HPDE6-E6E7 (cell line): Measurements from ENCODE around the gene FAT1.

Source experiments
- DNase-seq: peaks from one replicate; pipeline ENCODE4 v3.0.0; 2011; ENCODE audit warnings: missing footprints; ENCODE audit errors: extremely low spot score

The FAT1 gene

GRCh38 chr4:186755550-186756519, 32.2 kb upstream of the FAT1 start:
- DNase-seq: no peak

DNA sequence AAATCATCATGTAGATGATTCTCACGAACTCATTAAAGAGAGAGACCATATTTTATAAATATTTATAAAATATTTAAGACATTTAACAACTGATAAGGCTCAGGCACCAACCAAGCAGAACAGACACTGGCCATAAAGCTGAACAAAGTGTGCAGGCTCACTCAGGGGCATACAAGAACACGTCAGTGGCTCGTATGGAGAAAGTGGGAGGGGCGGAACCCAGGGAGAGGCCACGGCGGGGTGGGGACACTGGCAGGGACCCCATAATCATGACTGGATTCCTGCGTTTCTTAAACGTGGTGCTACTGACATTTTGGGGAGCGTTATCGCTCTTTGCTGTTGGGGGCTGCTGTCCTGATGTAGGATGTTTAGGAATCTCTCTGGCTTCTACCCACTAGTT, 31.3 kb upstream of the FAT1 start:
- no peak for DNase-seq

DNA sequence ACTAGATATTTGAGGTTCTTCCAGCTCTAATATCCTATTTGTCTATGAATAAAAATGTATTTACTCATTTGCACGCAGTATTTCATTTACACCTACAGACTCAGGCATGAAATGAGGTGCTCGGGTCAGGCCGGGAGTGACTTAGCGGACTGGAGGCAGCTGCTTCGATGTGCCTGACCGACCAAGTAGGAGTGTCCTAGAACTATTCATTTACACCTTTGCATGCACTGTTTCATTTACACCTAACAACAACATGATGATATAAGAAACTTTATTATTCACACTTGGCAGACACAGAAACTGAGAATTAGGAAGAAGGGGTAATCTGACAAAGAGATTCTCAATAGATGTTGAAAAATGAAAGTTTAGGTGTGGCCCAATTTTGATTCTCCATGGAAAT, 28.7 kb upstream of the FAT1 start:
- no peak for DNase-seq

GRCh38 chr4:186749611-186750281, 26.1 kb upstream of the FAT1 start:
- DNase-seq: no peak

- no peak for DNase-seq
These were observed 22.9 kb upstream of the FAT1 start for GRCh38 chr4:186746581-186746980.

DNA sequence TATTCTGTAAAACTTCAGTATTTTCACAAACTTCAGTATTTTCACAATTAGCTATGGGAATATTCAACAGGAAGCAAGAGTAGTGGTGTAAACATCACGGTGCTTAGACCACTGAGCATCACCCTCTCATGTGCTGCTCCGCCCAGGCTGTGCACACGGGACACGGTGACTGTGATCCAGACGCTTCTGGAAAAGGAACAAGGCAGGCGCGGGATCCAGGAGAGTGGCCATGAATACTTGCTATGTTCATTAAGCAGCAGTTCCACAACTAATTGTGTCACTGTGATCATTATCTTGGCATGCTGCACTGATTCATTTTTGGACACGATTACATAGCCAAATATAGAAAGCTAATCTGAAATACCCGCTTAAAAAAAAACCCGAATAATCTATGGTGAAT, 19.6 kb upstream of the FAT1 start:
- no peak for DNase-seq

GRCh38 chr4:186740822-186741221, 17.2 kb upstream of the FAT1 start:
- no peak for DNase-seq

GRCh38 chr4:186739802-186740434, 16.3 kb upstream of the FAT1 start:
- no peak for DNase-seq

DNA sequence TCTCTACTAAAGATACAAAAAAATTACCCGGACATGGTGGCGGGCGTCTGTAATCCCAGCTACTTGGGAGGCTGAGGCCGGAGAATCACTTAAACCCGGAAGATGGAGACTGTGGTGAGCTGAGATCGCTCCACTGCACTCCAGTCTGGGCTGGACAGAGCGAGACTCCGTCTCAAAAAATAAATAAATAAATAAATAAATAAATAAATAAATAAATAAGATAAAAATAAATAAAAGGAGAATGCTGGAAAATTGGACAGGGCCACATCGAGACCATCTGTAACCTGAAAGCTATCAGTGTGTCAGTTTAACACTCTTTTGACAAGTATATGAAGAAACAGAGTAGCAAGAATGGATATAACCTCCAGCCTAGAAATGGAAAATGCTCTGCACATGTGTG, 15.7 kb upstream of the FAT1 start:
- DNase-seq: no peak

GRCh38 chr4:186738421-186738820, 14.8 kb upstream of the FAT1 start:
- DNase-seq: no peak

DNA sequence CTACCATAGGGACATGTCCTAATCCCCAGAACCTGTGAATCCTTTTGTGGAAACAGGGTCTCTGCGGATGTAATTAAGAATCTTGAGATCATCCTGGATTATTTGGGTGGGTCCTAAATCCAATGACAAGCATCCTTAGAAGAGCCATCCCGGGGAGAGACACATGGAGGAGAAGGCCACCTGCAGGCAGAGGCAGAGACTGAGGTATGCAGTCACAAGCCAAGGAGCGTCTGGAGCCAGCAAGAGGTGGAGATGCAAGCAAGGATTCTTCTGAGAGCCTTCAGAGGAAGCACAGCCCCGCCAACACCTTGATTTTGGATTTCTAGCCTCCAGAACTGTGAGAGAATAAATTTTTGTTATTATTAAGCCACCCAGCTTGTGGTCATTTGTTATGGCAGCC, 13.8 kb upstream of the FAT1 start:
- DNase-seq: no peak

GRCh38 chr4:186736466-186736865, 12.8 kb upstream of the FAT1 start:
- DNase-seq: no peak

DNA sequence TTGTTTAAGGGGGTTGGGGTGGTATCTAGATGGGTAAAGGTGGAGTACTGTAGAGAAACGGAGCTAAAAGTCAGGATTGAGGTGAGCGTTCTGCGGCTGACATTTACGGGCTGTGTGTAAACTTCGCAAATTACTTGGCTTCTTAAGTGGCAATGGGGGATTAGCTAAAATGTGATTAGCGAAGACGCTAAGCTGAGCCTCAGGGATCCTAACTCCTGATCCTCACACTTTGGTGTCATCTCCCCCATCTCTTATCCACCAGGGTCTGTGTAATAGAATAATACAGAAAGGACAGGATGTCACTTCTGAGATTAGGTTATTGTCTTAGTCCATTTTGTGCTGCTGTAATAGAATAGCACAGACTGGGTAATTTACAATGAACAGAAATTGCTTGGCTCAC, 10.6 kb upstream of the FAT1 start:
- no peak for DNase-seq

- DNase-seq: no peak
These were observed 10.1 kb upstream of the FAT1 start for GRCh38 chr4:186733778-186734177.

DNA sequence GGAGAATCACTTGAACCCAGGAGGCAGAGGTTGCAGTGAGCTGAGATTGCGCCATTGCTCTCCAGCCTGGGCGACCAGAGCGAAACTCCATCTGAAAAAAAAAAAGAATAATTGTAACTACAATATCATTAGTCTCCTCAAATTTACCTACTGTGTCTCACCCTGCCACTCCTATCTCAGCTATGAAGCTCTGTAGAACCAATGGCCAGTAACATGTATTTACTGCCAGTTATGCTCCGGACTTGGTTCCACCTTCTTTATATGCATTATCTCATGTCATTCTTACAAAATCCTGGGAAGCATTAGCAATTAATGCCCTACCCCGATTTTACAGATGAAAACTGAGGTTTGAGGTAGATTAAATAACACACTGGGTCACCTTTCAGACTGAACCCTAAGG, 7.0 kb upstream of the FAT1 start:
- no peak for DNase-seq

GRCh38 chr4:186729856-186730255, 6.2 kb upstream of the FAT1 start:
- no peak for DNase-seq

DNA sequence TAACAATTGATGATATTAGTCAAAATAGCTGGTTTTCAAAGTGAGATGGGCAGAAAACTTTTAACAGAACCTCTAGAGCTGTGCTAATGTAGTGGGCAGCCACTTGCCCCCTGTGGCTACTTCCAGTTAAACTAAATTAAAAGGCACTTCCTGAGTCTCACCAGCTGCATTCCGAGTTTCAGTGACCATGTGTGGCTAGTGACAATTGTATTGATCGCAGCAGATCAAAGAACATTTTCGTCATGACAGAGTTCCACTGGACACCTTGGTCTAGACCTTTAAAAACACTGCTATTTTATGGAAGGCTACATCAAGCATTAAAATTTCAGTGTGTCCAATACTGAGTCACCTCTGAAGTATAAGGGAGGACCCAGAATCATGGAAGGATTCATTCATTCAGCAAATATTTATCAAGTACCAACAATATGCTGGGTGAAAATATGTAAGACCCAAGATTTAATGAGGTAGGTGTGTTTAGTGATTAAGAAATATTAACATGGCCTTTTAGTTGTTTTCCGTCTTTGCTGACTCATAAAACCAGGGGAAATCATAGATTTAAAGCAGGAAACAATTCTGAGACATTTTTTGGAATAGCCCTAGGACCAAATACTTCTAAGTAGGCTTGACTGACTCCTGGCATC, 5.1 kb upstream of the FAT1 start:
- DNase-seq: no peak

DNA sequence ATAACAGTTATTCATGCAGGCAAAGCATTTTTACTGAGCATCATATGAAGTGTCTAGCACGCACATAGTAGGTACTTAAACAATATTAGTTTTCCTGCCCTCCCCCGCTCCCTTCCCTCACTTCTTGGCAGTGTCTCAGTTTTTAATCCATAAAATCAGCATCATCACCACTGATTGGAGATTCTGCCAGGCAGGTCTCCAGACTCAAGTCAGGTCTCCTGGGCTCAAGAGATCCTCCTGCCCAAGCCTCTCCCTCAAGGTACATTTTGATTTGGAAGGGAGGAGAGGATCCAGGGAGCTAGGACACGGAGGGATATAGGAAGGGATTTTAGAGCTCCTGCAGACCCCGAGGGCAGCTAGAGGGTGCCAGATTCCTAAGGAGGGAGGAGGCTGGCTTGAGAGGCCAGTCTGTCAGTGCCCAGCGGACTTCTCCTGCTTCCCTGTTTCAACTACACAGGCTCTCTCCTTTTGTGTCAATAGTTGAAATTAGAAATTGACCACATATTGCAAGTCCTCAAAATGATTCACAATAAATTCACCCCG, 4.4 kb upstream of the FAT1 start:
- no peak for DNase-seq

GRCh38 chr4:186727169-186727976, 3.7 kb upstream of the FAT1 start:
- DNase-seq: no peak

GRCh38 chr4:186726426-186727168, 2.9 kb upstream of the FAT1 start:
- DNase-seq: no peak
